ENCODE data around the gene PLD5.

Gene PLD5

GRCh38 chr1:242454262-242455051 is 70.0 kb downstream of the PLD5 start:
- no peak overlapping the region for H3K27ac ChIP-seq (ENCODE audit: low read depth, low read length)
- H3K36me3 ChIP-seq (ENCODE audit: control insufficient read depth in 5 of 5, insufficient read depth in 5 of 5, low read length in 5 of 5) = no peaks in the 10 kb centered on the region
- H3K27me3 ChIP-seq (ENCODE audit: control insufficient read depth in 5 of 5, insufficient read depth in 4 of 5, low read length in 5 of 5) = peaks cover 0 to 17% (median 3%) of the 10 kb centered on the region in 5 donors
- no peaks in the 10 kb centered on the region for H3K9me3 ChIP-seq (ENCODE audit: control insufficient read depth in 5 of 5, low read length in 5 of 5)
- peaks cover 0 to under 1% (median 0%) of the 10 kb centered on the region in 5 donors for H3K4me1 ChIP-seq (ENCODE audit: control insufficient read depth in 5 of 5, insufficient read depth in 5 of 5, low read length in 5 of 5)
- H3K4me3 ChIP-seq (ENCODE audit: low read depth in 1 of 5, low read length in 5 of 5) = no peak overlapping the region
- no peak overlapping the region for H3K9ac ChIP-seq (ENCODE audit: low read length in 5 of 5)

- Histone ChIP-seq H3K4me3 (ENCODE audit: low read depth in 1 of 5, low read length in 5 of 5) (no peak overlapping the region), H3K27ac (ENCODE audit: low read depth, low read length) (no peak overlapping the region), H3K27me3 (ENCODE audit: control insufficient read depth in 5 of 5, insufficient read depth in 4 of 5, low read length in 5 of 5) (peaks cover 0 to 23% (median 3%) of the 10 kb centered on the region in 5 donors)
Measured at GRCh38 chr1:242452573-242452972, 71.9 kb downstream of the PLD5 start.

GRCh38 chr1:242449661-242450060 is 74.8 kb downstream of the PLD5 start:
- no peak overlapping the region for H3K27ac ChIP-seq (ENCODE audit: low read depth, low read length)
- H3K9me3 ChIP-seq (ENCODE audit: control insufficient read depth in 5 of 5, low read length in 5 of 5) = no peaks in the 10 kb centered on the region
- H3K4me1 ChIP-seq (ENCODE audit: control insufficient read depth in 5 of 5, insufficient read depth in 5 of 5, low read length in 5 of 5) = peaks cover 0 to 3% (median 0%) of the 10 kb centered on the region in 5 donors
- H3K4me3 ChIP-seq (ENCODE audit: low read depth in 1 of 5, low read length in 5 of 5) = no peak overlapping the region
- H3K9ac ChIP-seq (ENCODE audit: low read length in 5 of 5) = no peak overlapping the region
- H3K27me3 ChIP-seq (ENCODE audit: control insufficient read depth in 5 of 5, insufficient read depth in 4 of 5, low read length in 5 of 5) = peaks cover 0 to 15% (median 0%) of the 10 kb centered on the region in 5 donors
- no peaks in the 10 kb centered on the region for H3K36me3 ChIP-seq (ENCODE audit: control insufficient read depth in 5 of 5, insufficient read depth in 5 of 5, low read length in 5 of 5)

More at GRCh38 chr1:242452573-242452972, 71.9 kb downstream of the PLD5 start:
- Histone ChIP-seq H3K9ac (ENCODE audit: low read length in 5 of 5) (no peak overlapping the region), H3K36me3 (ENCODE audit: control insufficient read depth in 5 of 5, insufficient read depth in 5 of 5, low read length in 5 of 5) (no peaks in the 10 kb centered on the region), H3K9me3 (ENCODE audit: control insufficient read depth in 5 of 5, low read length in 5 of 5) (no peaks in the 10 kb centered on the region), H3K4me1 (ENCODE audit: control insufficient read depth in 5 of 5, insufficient read depth in 5 of 5, low read length in 5 of 5) (peaks cover 0 to 3% (median 0%) of the 10 kb centered on the region in 5 donors)

GRCh38 chr1:242448910-242449645 is 75.4 kb downstream of the PLD5 start:
- H3K4me1 ChIP-seq (ENCODE audit: control insufficient read depth in 5 of 5, insufficient read depth in 5 of 5, low read length in 5 of 5) = peaks cover 0 to 3% (median 0%) of the 10 kb centered on the region in 5 donors
- no peak overlapping the region for H3K4me3 ChIP-seq (ENCODE audit: low read depth in 1 of 5, low read length in 5 of 5)
- no peak overlapping the region for H3K27ac ChIP-seq (ENCODE audit: low read depth, low read length)
- peaks cover 0 to 15% (median 0%) of the 10 kb centered on the region in 5 donors for H3K27me3 ChIP-seq (ENCODE audit: control insufficient read depth in 5 of 5, insufficient read depth in 4 of 5, low read length in 5 of 5)
- H3K9ac ChIP-seq (ENCODE audit: low read length in 5 of 5) = no peak overlapping the region
- no peaks in the 10 kb centered on the region for H3K36me3 ChIP-seq (ENCODE audit: control insufficient read depth in 5 of 5, insufficient read depth in 5 of 5, low read length in 5 of 5)
- H3K9me3 ChIP-seq (ENCODE audit: control insufficient read depth in 5 of 5, low read length in 5 of 5) = no peaks in the 10 kb centered on the region

- peaks cover 0 to 3% (median 0%) of the 10 kb centered on the region in 5 donors for H3K4me1 ChIP-seq (ENCODE audit: control insufficient read depth in 5 of 5, insufficient read depth in 5 of 5, low read length in 5 of 5)
- H3K27ac ChIP-seq (ENCODE audit: low read depth, low read length) = no peak overlapping the region
- peaks cover 0 to 15% (median 0%) of the 10 kb centered on the region in 5 donors for H3K27me3 ChIP-seq (ENCODE audit: control insufficient read depth in 5 of 5, insufficient read depth in 4 of 5, low read length in 5 of 5)
- H3K9me3 ChIP-seq (ENCODE audit: control insufficient read depth in 5 of 5, low read length in 5 of 5) = no peaks in the 10 kb centered on the region
- H3K9ac ChIP-seq (ENCODE audit: low read length in 5 of 5) = no peak overlapping the region
- no peak overlapping the region for H3K4me3 ChIP-seq (ENCODE audit: low read depth in 1 of 5, low read length in 5 of 5)
- no peaks in the 10 kb centered on the region for H3K36me3 ChIP-seq (ENCODE audit: control insufficient read depth in 5 of 5, insufficient read depth in 5 of 5, low read length in 5 of 5)
Measured at GRCh38 chr1:242447689-242448088, 76.8 kb downstream of the PLD5 start.

- no peaks in the 10 kb centered on the region for H3K4me1 ChIP-seq (ENCODE audit: control insufficient read depth in 5 of 5, insufficient read depth in 5 of 5, low read length in 5 of 5)
- no peak overlapping the region for H3K9ac ChIP-seq (ENCODE audit: low read length in 5 of 5)
- no peak overlapping the region for H3K4me3 ChIP-seq (ENCODE audit: low read depth in 1 of 5, low read length in 5 of 5)
- H3K27ac ChIP-seq (ENCODE audit: low read depth, low read length) = no peak overlapping the region
- no peaks in the 10 kb centered on the region for H3K27me3 ChIP-seq (ENCODE audit: control insufficient read depth in 5 of 5, insufficient read depth in 4 of 5, low read length in 5 of 5)
- no peaks in the 10 kb centered on the region for H3K36me3 ChIP-seq (ENCODE audit: control insufficient read depth in 5 of 5, insufficient read depth in 5 of 5, low read length in 5 of 5)
- no peaks in the 10 kb centered on the region for H3K9me3 ChIP-seq (ENCODE audit: control insufficient read depth in 5 of 5, low read length in 5 of 5)
Measured at GRCh38 chr1:242440757-242441156, 83.7 kb downstream of the PLD5 start.

- no peaks in the 10 kb centered on the region for H3K4me1 ChIP-seq (ENCODE audit: control insufficient read depth in 5 of 5, insufficient read depth in 5 of 5, low read length in 5 of 5)
- H3K27me3 ChIP-seq (ENCODE audit: control insufficient read depth in 5 of 5, insufficient read depth in 4 of 5, low read length in 5 of 5) = no peaks in the 10 kb centered on the region
- H3K9ac ChIP-seq (ENCODE audit: low read length in 5 of 5) = no peak overlapping the region
- no peaks in the 10 kb centered on the region for H3K36me3 ChIP-seq (ENCODE audit: control insufficient read depth in 5 of 5, insufficient read depth in 5 of 5, low read length in 5 of 5)
- no peak overlapping the region for H3K4me3 ChIP-seq (ENCODE audit: low read depth in 1 of 5, low read length in 5 of 5)
- H3K27ac ChIP-seq (ENCODE audit: low read depth, low read length) = no peak overlapping the region
- peaks cover 0 to 6% (median 0%) of the 10 kb centered on the region in 5 donors for H3K9me3 ChIP-seq (ENCODE audit: control insufficient read depth in 5 of 5, low read length in 5 of 5)
Measured at GRCh38 chr1:242435200-242435599, 89.3 kb downstream of the PLD5 start.

- Histone ChIP-seq H3K27ac (ENCODE audit: low read depth, low read length) (no peak overlapping the region), H3K27me3 (ENCODE audit: control insufficient read depth in 5 of 5, insufficient read depth in 4 of 5, low read length in 5 of 5) (no peaks in the 10 kb centered on the region), H3K9me3 (ENCODE audit: control insufficient read depth in 5 of 5, low read length in 5 of 5) (peaks cover 0 to 6% (median 0%) of the 10 kb centered on the region in 5 donors), H3K4me3 (ENCODE audit: low read depth in 1 of 5, low read length in 5 of 5) (no peak overlapping the region), H3K36me3 (ENCODE audit: control insufficient read depth in 5 of 5, insufficient read depth in 5 of 5, low read length in 5 of 5) (no peaks in the 10 kb centered on the region), H3K9ac (ENCODE audit: low read length in 5 of 5) (no peak overlapping the region), H3K4me1 (ENCODE audit: control insufficient read depth in 5 of 5, insufficient read depth in 5 of 5, low read length in 5 of 5) (no peaks in the 10 kb centered on the region)
Measured at GRCh38 chr1:242432491-242433095, 91.9 kb downstream of the PLD5 start.

- Histone ChIP-seq H3K9me3 (ENCODE audit: control insufficient read depth in 5 of 5, low read length in 5 of 5) (peaks cover 0 to 6% (median 0%) of the 10 kb centered on the region in 5 donors), H3K27me3 (ENCODE audit: control insufficient read depth in 5 of 5, insufficient read depth in 4 of 5, low read length in 5 of 5) (no peaks in the 10 kb centered on the region), H3K36me3 (ENCODE audit: control insufficient read depth in 5 of 5, insufficient read depth in 5 of 5, low read length in 5 of 5) (no peaks in the 10 kb centered on the region), H3K9ac (ENCODE audit: low read length in 5 of 5) (no peak overlapping the region), H3K4me3 (ENCODE audit: low read depth in 1 of 5, low read length in 5 of 5) (no peak overlapping the region), H3K27ac (ENCODE audit: low read depth, low read length) (no peak overlapping the region), H3K4me1 (ENCODE audit: control insufficient read depth in 5 of 5, insufficient read depth in 5 of 5, low read length in 5 of 5) (no peaks in the 10 kb centered on the region)
Measured at GRCh38 chr1:242431786-242432185, 92.7 kb downstream of the PLD5 start.

- no peak overlapping the region for H3K4me3 ChIP-seq (ENCODE audit: low read depth in 1 of 5, low read length in 5 of 5)
- H3K27ac ChIP-seq (ENCODE audit: low read depth, low read length) = no peak overlapping the region
- H3K4me1 ChIP-seq (ENCODE audit: control insufficient read depth in 5 of 5, insufficient read depth in 5 of 5, low read length in 5 of 5) = no peaks in the 10 kb centered on the region
- H3K9me3 ChIP-seq (ENCODE audit: control insufficient read depth in 5 of 5, low read length in 5 of 5) = peaks cover 0 to 6% (median 0%) of the 10 kb centered on the region in 5 donors
- H3K27me3 ChIP-seq (ENCODE audit: control insufficient read depth in 5 of 5, insufficient read depth in 4 of 5, low read length in 5 of 5) = no peaks in the 10 kb centered on the region
- H3K9ac ChIP-seq (ENCODE audit: low read length in 5 of 5) = no peak overlapping the region
- H3K36me3 ChIP-seq (ENCODE audit: control insufficient read depth in 5 of 5, insufficient read depth in 5 of 5, low read length in 5 of 5) = no peaks in the 10 kb centered on the region
Measured at GRCh38 chr1:242430956-242431355, 93.5 kb downstream of the PLD5 start.
